ENCODE measurements around the gene NHSL1.

NHSL1 gene

DNA sequence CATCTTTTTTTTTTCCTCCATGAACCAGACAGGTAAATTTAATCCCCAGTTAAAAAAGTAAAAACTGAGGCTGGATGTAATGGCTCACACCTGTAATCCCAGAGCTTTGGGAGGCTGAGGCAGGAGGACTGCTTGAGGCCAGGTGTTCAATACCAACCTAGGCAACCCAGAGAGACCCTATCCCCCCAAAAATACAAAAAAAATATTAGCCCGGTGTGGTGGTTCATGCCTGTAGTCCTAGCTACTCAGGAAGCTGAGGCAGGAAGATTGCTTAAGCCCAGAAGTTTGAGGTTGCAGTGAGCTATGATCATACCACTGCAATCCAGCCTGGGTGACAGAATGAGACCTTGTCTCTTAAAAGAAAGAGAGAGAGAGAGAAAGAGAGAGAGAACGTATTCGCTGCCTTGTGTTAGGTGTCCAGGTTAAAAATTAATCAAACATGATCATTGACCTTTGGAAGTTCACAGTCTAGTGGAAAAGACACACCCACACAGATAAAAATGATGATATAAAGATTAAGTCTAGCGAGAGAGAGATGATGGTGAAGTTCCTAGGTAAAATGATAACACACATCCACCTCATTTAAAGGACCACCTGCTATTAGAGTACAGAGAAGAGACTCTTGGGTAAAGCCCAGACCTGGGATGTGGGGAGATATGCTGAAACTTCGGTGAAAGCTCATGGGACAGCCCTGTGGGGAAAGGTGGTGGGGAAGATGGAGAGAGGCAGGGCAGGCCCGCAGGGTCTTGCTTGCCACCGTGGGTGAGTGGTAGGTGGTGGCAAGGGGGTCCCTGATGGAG is 4.8 kb upstream of the NHSL1 start:
- no peak for TF ChIP-seq CTCF (IDR thresholded peaks at IDR 0.05; ENCODE audit: extremely low read depth, missing control alignments)
- no peak for DNase-seq (ENCODE audit: low spot score)

DNA sequence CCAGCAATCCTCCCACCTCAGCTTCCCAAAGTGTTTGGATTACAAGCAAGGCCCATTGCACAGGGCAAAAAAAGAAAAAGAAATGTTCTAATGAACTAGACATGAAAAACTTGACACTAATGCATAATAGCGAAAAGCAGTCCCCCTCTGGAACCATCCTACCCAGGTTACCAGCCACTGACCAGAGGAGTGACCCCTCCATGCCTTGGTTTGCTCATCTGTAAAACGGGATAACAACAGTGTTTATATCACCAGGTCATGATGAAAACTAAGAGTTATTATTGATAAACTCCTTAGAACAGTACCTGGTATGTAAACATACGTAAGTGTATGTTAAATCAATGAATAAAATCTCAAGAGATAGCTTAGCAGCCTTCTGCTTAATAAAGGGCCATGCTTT is 3.3 kb upstream of the NHSL1 start:
- no peak for DNase-seq (ENCODE audit: low spot score)

DNA sequence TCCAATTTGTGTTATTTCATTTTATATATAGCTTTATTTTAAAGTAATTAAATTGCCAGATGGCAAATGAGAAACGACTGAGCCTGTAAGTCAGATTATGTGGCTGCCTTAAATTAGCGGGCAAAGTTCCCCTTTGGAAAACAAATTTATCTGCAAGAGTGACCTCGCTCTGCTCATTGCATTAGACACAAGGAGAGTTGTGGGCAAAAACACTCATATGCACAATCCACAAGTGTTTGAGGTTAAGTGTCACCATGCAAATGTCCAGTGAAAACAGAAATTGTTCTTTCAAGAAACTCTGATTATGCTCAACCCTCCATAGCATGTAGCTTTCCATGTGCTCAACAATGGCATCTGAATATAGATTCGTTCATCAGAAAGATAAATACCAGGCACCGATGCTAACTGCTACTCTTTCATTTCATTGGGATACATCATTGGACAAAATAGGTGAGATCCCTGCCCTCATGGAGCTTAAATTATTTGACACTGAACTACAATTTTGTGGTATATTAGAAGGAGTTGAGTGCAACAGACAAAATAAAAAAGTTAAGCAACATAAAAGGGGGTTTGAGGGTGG is 1.7 kb upstream of the NHSL1 start:
- no peak for TF ChIP-seq CTCF (IDR thresholded peaks at IDR 0.05; ENCODE audit: extremely low read depth, missing control alignments)
- DNase-seq (ENCODE audit: low spot score): no peak

More for the DNA sequence above, 3.3 kb upstream of the NHSL1 start:
- TF ChIP-seq CTCF (IDR thresholded peaks at IDR 0.05; ENCODE audit: extremely low read depth, missing control alignments): no peak

GRCh38 chr6:138500045-138500665 is 861 bp upstream of the NHSL1 start:
- no peak for TF ChIP-seq CTCF (IDR thresholded peaks at IDR 0.05; ENCODE audit: extremely low read depth, missing control alignments)
- no peak for DNase-seq (ENCODE audit: low spot score)

- no peak for TF ChIP-seq CTCF (IDR thresholded peaks at IDR 0.05; ENCODE audit: extremely low read depth, missing control alignments)
Measured at GRCh38 chr6:138498629-138499302, 528 bp downstream of the NHSL1 start.

DNA sequence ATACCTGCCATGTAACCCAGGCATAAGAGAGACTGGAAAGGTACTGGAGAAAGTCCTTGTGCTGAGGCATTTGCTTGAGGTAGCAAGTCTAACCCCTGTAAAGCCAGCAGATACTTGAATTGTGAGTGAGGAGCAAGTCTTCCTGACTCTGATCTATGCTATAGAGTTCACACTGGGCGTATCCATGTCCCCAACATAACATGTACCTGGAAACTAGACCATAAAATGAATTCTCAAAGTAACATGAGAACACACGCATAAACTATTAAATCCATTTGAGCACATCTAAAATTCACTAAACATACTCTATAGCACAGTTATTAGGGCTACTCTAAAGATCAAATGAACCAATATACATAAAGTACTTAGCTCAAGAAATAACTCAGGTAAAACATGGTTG is 2.0 kb downstream of the NHSL1 start:
- TF ChIP-seq CTCF (IDR thresholded peaks at IDR 0.05; ENCODE audit: extremely low read depth, missing control alignments): no peak
- no peak for DNase-seq (ENCODE audit: low spot score)

More at GRCh38 chr6:138498629-138499302, 528 bp downstream of the NHSL1 start:
- DNase-seq (ENCODE audit: low spot score): no peak

GRCh38 chr6:138494312-138494711 is 5.0 kb downstream of the NHSL1 start:
- no peak for DNase-seq (ENCODE audit: low spot score)
- TF ChIP-seq CTCF (IDR thresholded peaks at IDR 0.05; ENCODE audit: extremely low read depth, missing control alignments): no peak
